HG03280 (cell line): ENCODE measurements around the gene HJURP.
"Not testable (repeated sequence)": the region's sequence is repeated elsewhere in the genome, so short reads cannot be mapped to it uniquely, and the experiment has no call there.

Experiments
- ATAC-seq: cut with Tn5 transposase; IDR thresholded peaks from one replicate; pipeline ENCODE4 v1.9.1; 2021; ENCODE audit warnings: mild to moderate bottlenecking, moderate library complexity; ENCODE audit not compliant: unreplicated experiment

The HJURP gene

GRCh38 chr2:233854241-233854981, at the start of gene HJURP:
Gene HJURP (minus strand): TSS chr2:233854535. CDS start chr2:233854500, 35 bp downstream.
- peak; percentile 97 for ATAC-seq

- ATAC-seq, result no peak
Observed at GRCh38 chr2:233901884-233902283, 47.5 kb upstream of the HJURP start.

- ATAC-seq, result no peak
Observed at GRCh38 chr2:233901367-233901766, 47.0 kb upstream of the HJURP start.

- ATAC-seq, result not testable (repeated sequence)
Observed at GRCh38 chr2:233896253-233896652, 41.9 kb upstream of the HJURP start.

- ATAC-seq, result no peak
Observed at GRCh38 chr2:233892793-233893192, 38.5 kb upstream of the HJURP start.

GRCh38 chr2:233882353-233882752, 28.0 kb upstream of the HJURP start:
- no peak for ATAC-seq

- ATAC-seq, result not testable (repeated sequence)
Observed at GRCh38 chr2:233872125-233872524, 17.8 kb upstream of the HJURP start.

GRCh38 chr2:233871432-233871831, 17.1 kb upstream of the HJURP start:
- no peak for ATAC-seq

GRCh38 chr2:233867993-233868532, 13.7 kb upstream of the HJURP start, which contains the start of gene MSL3B:
Gene MSL3B (minus strand): TSS chr2:233868386.
- no peak for ATAC-seq

- ATAC-seq, result no peak
Observed at GRCh38 chr2:233866479-233866878, 12.1 kb upstream of the HJURP start.

GRCh38 chr2:233865838-233866237, 11.5 kb upstream of the HJURP start:
- ATAC-seq, result no peak

GRCh38 chr2:233862261-233862768, 8.0 kb upstream of the HJURP start:
- no peak for ATAC-seq

- no peak for ATAC-seq
Observed at GRCh38 chr2:233858331-233858730, 4.0 kb upstream of the HJURP start.

GRCh38 chr2:233857511-233858141, 3.3 kb upstream of the HJURP start:
- no peak for ATAC-seq

- ATAC-seq, result no peak
Observed at GRCh38 chr2:233856184-233856583, 1.8 kb upstream of the HJURP start.

- no peak for ATAC-seq
Observed at GRCh38 chr2:233855345-233855744, 1.0 kb upstream of the HJURP start.

- no peak for ATAC-seq
Observed at GRCh38 chr2:233853883-233854240, 473 bp downstream of the HJURP start.

GRCh38 chr2:233853353-233853752, 982 bp downstream of the HJURP start:
- ATAC-seq, result no peak

GRCh38 chr2:233852056-233852455, 2.3 kb downstream of the HJURP start:
- no peak for ATAC-seq

- ATAC-seq, result no peak
Observed at GRCh38 chr2:233851169-233851568, 3.2 kb downstream of the HJURP start.

- ATAC-seq, result no peak
Observed at GRCh38 chr2:233850745-233851144, 3.6 kb downstream of the HJURP start.
